ENCODE measurements around the gene CANT1. TPM values are rescaled to one million over a fixed set of nuclear protein-coding genes. Genes with fewer than 3 reads are reported as not detected.
A peak's percentile ranks its signal among the peaks of the same experiment; 100 is the strongest.

The CANT1 gene
- total and polyA plus RNA-seq, 9 of the 15 experiments (the other 6 are each of a cell fraction or from before 2014, with no cell fraction given): 2.7 to 66.4 (median 22.5) TPM

DNA sequence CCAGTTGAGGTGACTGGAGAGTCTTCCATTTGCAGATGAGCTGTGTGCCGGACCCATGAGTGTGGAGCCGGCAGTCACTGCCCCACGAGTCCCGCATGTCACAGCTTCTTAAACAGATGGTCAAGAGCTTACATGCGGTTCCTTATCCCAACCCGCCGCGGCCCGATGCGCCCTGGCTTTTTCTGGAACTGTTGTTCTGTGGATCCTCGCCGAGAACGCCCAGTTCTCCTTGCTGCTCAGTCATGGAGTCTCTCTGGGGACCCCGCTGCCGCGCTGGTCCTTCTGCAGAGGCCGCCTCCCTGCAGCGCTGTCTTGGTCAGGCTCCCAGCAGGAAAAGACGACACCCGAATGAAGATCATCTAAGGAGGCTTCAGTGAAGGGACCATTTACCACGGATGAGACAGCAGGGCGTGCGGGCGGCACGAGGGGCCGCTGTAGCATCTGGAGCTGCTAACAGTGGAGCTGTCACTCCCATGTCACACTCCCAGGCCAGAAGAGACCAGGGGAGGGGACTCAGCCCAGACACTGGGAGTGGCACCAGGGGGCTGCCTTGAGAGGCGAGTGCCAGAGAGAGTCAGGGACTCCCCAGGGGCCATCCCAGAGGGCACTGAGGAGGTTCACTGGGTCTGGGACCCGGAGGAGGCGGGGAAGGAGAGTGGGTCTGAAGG lies 19.1 kb downstream of the CANT1 start:
- FAIRE-seq (no peak), DNase-seq (ENCODE audit: extremely low read depth in 1 of 4, low spot score in 3 of 4) (no peak), ATAC-seq (no peak)
- WGBS (ENCODE audit: insufficient coverage, low coverage, missing lambda C conversion rate): 96% methylated on average over 19 of the region's 29 CpGs
- no peak overlapping the region for H3K4me3 ChIP-seq
- no peaks in the 10 kb centered on the region for H3K79me2 ChIP-seq (ENCODE audit: control insufficient read depth, insufficient read depth, low read length)
- H3K36me3 ChIP-seq (ENCODE audit: control insufficient read depth, insufficient read depth, low read length): peaks cover 58% of the 10 kb centered on the region; the same call in 2 of the 3 replicates
- no peaks in the 10 kb centered on the region for H3K27me3 ChIP-seq (ENCODE audit: control insufficient read depth in 2 of 2, insufficient read depth in 2 of 2, low read length in 2 of 2)
- H3K9me3 ChIP-seq (replicated peaks; ENCODE audit: control insufficient read depth, insufficient read depth, low read depth, low read length): no peaks in the 10 kb centered on the region
- H2AFZ ChIP-seq (ENCODE audit: low read depth, low read length): no peak overlapping the region
- peaks cover 25 to 37% of the 10 kb centered on the region in 2 experiments for H3K4me1 ChIP-seq (replicated peaks in 1 of 2; ENCODE audit: control insufficient read depth in 2 of 2, insufficient read depth in 2 of 2, low read length in 2 of 2)
- intact Hi-C loops (cut with micrococcal nuclease) (no loop called here), in situ Hi-C loops (cut with MboI) (no loop called here)
- no peak overlapping the region for H3K4me2 ChIP-seq (ENCODE audit: insufficient read depth, low read length)
- no peak overlapping the region for H3K27ac ChIP-seq (ENCODE audit: extremely low read depth, low read depth, low read length)
- POLR2A ChIA-PET: interaction anchor here (0.7 to 1.3 kb wide), 2 partner anchors 11 to 18 kb away, joined by 4 read pairs; no protein-coding TSS in a partner anchor
- BruUV-seq (replicated peaks): no TSS peak
- no peak overlapping the region for H3K9ac ChIP-seq (ENCODE audit: insufficient read depth in 1 of 2, low read depth in 2 of 2, low read length in 2 of 2)
- H4K20me1 ChIP-seq (replicated peaks; ENCODE audit: control insufficient read depth, insufficient read depth, low read length): 0 out of 2 replicates have a peak, but pooled peaks cover 5% of the 10 kb centered on the region
- TF ChIP-seq, protein P1, sequence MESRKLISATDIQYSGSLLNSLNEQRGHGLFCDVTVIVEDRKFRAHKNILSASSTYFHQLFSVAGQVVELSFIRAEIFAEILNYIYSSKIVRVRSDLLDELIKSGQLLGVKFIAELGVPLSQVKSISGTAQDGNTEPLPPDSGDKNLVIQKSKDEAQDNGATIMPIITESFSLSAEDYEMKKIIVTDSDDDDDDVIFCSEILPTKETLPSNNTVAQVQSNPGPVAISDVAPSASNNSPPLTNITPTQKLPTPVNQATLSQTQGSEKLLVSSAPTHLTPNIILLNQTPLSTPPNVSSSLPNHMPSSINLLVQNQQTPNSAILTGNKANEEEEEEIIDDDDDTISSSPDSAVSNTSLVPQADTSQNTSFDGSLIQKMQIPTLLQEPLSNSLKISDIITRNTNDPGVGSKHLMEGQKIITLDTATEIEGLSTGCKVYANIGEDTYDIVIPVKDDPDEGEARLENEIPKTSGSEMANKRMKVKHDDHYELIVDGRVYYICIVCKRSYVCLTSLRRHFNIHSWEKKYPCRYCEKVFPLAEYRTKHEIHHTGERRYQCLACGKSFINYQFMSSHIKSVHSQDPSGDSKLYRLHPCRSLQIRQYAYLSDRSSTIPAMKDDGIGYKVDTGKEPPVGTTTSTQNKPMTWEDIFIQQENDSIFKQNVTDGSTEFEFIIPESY (CRISPR knock-in tag; IDR thresholded peaks at IDR 0.05): 0 out of 2 replicates have a peak, but pooled peaks have one; percentile 32
- no peak for TF ChIP-seq NCOA1 (IDR thresholded peaks at IDR 0.05; ENCODE audit: low read depth)
- TF ChIP-seq MIER1 (IDR thresholded peaks at IDR 0.05; ENCODE audit: low read depth): no peak
- CTCF ChIA-PET (ENCODE audit: low intra/inter-chr PET ratio): no interaction called here
- no peaks in the 10 kb centered on the region for H3K9me1 ChIP-seq (ENCODE audit: control insufficient read depth, insufficient read depth, low read length)
